GM12801 (cell line): ENCODE data around the gene ACVR1.

Source experiments
- CTCF ChIP-seq: IDR thresholded peaks from one replicate; pipeline ENCODE4 v1.5.1; 2011; ENCODE audit warnings: control low read depth; ENCODE audit not compliant: insufficient read length; ENCODE audit errors: extremely low read depth

Gene ACVR1

GRCh38 chr2:157866666-157867642, 9.2 kb downstream of the ACVR1 start:
- no peak for TF ChIP-seq CTCF

DNA sequence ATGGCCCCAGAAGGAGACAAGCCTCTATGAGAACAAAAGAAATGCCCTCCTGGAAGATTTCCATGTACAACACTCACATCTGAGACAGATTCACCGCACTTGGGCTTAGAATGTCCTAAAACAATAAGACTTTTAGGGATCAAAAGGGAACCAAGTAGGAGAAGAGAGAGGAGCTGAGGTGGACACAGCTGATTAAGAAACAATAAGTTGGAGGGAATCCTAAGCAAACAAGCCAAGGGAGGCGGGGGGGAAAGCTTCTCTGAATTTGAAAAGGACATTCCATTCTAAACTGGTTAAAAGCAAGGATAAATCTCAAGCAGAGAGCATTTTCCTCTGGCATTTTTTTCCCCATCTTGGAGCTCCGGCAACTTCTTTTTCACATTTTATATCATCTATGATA, 9.9 kb downstream of the ACVR1 start:
- TF ChIP-seq CTCF: no peak

DNA sequence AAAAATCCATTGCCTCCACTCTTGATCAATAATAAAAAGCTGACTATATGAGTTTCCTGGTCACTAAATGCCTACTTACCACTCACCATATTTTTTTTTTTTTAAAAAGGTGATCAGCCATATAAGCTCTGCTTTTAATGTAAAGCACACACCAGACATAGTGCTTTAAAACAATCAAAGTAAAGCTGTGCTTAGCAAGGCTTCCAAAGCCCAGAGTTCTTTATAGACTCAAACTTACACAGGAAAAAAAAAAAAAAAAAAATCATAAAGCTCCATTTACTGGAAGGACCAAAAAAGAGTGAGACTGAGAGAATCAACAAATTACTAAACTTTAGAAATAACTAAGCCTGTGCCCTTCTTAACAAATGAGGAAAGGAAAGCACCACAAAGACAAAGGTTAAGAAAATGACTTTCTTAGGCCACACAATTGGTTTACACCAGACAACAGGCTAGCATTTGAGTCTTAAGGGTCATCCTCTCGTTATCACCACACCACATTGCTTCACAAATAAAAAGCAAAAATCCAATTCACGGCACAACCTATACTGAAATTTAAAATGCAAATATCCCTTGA, 11.2 kb downstream of the ACVR1 start:
- TF ChIP-seq CTCF: no peak

GRCh38 chr2:157858846-157859245, 17.3 kb downstream of the ACVR1 start:
- no peak for TF ChIP-seq CTCF

DNA sequence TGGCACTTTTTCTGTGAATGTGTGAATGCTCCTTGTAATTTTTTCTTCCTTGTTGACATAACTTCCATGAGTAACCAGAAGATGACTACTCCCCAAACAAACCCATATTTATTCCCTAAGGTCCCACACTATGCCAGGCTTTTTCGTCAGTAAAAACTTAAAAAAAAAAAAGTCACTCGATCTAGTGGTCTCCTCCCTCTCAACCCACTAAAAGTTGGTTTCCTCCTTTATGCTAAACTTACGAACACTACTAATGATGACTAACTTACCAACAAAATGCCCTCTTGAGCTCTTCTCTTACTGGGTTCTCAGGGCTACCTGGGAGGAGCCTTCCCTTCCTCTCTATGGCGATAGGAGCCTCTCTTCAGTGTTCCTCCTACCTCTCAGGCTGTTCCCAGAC, 18.2 kb downstream of the ACVR1 start:
- no peak for TF ChIP-seq CTCF

DNA sequence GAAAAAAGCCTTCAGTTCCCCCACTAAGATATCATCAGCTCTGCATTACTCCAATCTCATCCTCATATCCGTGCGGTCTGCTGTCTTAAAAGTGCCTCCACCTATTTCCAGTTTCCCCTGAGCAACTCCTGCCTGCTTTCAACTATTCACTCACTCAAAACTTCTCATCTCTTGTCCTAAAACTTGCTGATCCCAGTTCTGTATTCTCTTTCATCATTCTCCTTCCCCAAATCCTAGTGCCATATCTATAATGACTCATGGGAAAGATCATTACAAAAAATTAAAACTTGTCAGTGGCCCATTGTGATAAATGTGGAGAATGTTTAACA, 20.0 kb downstream of the ACVR1 start:
- TF ChIP-seq CTCF: no peak

DNA sequence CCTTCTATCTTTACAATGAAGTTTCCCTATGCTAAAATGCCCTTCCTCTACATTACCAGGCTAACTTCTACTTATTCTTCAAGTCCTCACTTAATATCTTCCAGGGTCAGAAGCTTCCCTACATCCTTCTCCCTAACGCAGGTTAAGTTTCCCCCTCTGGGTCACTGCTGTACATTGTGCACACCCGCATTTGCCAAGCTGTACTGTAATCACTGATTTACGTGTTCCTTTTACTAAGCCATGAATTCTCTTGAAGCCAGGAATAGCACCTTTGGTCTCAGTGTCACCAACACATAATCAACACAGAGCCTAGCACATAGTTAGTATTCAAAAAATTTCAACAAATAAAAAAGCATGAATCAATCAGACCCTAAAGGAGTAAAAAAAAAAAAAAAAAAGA, 22.3 kb downstream of the ACVR1 start:
- TF ChIP-seq CTCF: no peak
